HFF-Myc (cell line): ENCODE data around the gene NUDT21.
"Not testable (repeated sequence)": the region's sequence is repeated elsewhere in the genome, so short reads cannot be mapped to it uniquely, and the experiment has no call there.

Source experiments
- DNase-seq: peaks from one replicate; pipeline ENCODE4 v3.0.0-alpha.2; 2011; ENCODE audit warnings: low read depth; ENCODE audit errors: extremely low read depth
- H3K4me3 ChIP-seq: replicated peaks from 2 replicates; pipeline ENCODE4 v1.5.1; 2011; ENCODE audit warnings: low read depth, mild to moderate bottlenecking, control low read depth, low read length
- CTCF ChIP-seq: IDR thresholded peaks from 2 replicates; pipeline ENCODE4 v1.5.1; 2012; ENCODE audit warnings: mild to moderate bottlenecking, low read depth, low read length, control low read depth; ENCODE audit errors: missing control alignments

Gene NUDT21

GRCh38 chr16:56382459-56382858 is 68.7 kb downstream of the NUDT21 start:
- TF ChIP-seq CTCF: no peak
- no peak for DNase-seq

GRCh38 chr16:56380778-56381485 is 70.2 kb downstream of the NUDT21 start:
- not testable (repeated sequence) for H3K4me3 ChIP-seq, DNase-seq

More at GRCh38 chr16:56382459-56382858, 68.7 kb downstream of the NUDT21 start:
- H3K4me3 ChIP-seq: no peak overlapping the region
